Gastrocnemius medialis (tissue), 4 donors: Measurements from ENCODE around the gene RHBDL1.

ENCODE experiments used
- CTCF ChIP-seq, 5 experiments: fragments of 450-650 bp in 3 of 5; fragments of 200-600 bp in 2 of 5; sonication (generic) in 2 of 5; IDR thresholded peaks in 4 of 5; conservative IDR thresholded peaks in 1 of 5; 1 replicate in 4 of 5; 2 replicates in 1 of 5; pipeline ENCODE4 v1.5.1; 2016 to 2019; ENCODE audit warnings: antibody characterized with exemption in 5 of 5, mild to moderate bottlenecking in 3 of 5, moderate library complexity in 3 of 5
- POLR2A ChIP-seq, 2 donors: fragments of 450-650 bp; IDR thresholded peaks; one replicate each; pipeline ENCODE4 v1.6.1; 2017; ENCODE audit warnings: antibody characterized with exemption in 2 of 2, mild to moderate bottlenecking in 2 of 2, moderate library complexity in 2 of 2

- TF ChIP-seq CTCF (IDR thresholded peaks at IDR 0.05 in 4 of 5, conservative IDR thresholded peaks at IDR 0.05 in 1 of 5) (no peak), POLR2A (IDR thresholded peaks at IDR 0.05) (no peak)
Observed at GRCh38 chr16:715477-716199, 40.2 kb downstream of the RHBDL1 start.
